Hindlimb muscle (tissue), 1 donor: Measurements from ENCODE around the gene ATOH1. TPM values are rescaled to one million over a fixed set of nuclear protein-coding genes. Genes with fewer than 3 reads are reported as not detected.

Experiments used
- DNase-seq: peaks from one replicate; pipeline ENCODE4 v3.0.0-alpha.2; 2013
- polyA plus RNA-seq: library from polyadenylated mRNA; unstranded; fragments of 120-200 nt; gene quantifications from one replicate; pipeline ENCODE4 v1.2.1, GENCODE V29; 2013; ENCODE audit not compliant: insufficient read length

The ATOH1 gene, protein sequence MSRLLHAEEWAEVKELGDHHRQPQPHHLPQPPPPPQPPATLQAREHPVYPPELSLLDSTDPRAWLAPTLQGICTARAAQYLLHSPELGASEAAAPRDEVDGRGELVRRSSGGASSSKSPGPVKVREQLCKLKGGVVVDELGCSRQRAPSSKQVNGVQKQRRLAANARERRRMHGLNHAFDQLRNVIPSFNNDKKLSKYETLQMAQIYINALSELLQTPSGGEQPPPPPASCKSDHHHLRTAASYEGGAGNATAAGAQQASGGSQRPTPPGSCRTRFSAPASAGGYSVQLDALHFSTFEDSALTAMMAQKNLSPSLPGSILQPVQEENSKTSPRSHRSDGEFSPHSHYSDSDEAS
- polyA plus RNA-seq = not detected

DNA sequence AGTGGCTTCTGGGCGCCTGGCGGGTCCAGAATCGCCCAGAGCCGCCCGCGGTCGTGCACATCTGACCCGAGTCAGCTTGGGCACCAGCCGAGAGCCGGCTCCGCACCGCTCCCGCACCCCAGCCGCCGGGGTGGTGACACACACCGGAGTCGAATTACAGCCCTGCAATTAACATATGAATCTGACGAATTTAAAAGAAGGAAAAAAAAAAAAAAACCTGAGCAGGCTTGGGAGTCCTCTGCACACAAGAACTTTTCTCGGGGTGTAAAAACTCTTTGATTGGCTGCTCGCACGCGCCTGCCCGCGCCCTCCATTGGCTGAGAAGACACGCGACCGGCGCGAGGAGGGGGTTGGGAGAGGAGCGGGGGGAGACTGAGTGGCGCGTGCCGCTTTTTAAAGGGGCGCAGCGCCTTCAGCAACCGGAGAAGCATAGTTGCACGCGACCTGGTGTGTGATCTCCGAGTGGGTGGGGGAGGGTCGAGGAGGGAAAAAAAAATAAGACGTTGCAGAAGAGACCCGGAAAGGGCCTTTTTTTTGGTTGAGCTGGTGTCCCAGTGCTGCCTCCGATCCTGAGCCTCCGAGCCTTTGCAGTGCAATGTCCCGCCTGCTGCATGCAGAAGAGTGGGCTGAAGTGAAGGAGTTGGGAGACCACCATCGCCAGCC lies at the start of gene ATOH1:
Gene ATOH1 (plus strand): TSS at position 422 of the 663 bp plus-strand sequence. CDS start 174 bp downstream, at position 596.
- DNase-seq = no peak

DNA sequence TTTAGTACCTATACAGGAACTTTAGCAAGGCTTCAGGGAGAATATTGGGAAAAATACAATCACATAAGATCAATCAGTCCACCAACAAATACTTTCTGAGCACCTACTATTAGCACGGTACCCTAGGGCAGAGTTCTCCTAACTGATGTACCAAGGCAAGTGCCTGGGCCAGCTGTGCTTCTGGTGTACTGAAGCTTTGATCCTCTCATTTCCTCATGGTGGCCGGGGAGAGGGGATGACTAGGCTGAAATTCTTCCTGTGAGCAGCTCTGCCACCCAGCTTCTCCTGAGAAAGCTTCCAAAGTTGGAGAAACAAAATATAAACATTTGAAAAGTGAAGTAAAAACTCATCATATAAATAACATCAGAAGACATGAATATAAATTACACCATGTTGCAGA lies 49.3 kb upstream of the ATOH1 start:
- DNase-seq = no peak

DNA sequence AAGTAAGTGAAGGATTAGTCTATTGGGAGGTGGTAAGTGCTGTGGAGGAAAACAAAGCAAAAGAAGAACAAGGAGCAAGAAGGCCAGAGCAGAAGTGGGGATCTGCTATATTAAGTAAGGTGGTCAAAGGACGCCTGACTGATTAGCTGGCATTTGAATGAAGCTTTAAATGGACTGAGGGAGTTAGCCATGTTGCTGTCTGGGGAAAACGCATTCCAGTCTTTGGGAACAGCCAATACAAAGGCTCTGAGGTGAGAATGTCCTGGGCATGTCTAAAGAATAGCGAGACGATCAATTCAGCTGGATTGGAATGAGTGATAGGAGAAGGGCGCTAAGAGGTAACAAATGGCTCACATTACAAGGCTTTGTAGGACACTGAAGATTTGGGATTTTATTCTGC lies 48.5 kb upstream of the ATOH1 start:
- no peak for DNase-seq

DNA sequence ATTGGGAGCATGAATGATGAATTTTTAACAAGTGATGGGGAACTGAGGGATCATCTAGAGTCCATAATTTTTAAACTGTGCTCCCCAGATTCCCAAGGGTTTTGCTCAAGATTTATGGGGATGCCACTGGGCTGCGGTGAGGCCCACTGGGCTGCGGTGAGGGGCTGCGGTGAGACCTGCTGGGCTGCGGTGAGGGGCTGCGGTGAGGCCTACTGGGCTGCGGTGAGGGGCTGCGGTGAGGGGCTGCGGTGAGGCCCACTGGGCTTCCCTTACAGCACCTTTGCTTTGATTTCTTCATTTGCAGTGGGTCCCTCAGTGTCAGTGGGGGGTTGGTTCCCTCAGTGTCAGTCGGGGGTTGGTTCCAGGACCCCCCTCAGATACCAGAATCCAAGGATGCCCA lies 47.4 kb upstream of the ATOH1 start:
- no peak for DNase-seq

DNA sequence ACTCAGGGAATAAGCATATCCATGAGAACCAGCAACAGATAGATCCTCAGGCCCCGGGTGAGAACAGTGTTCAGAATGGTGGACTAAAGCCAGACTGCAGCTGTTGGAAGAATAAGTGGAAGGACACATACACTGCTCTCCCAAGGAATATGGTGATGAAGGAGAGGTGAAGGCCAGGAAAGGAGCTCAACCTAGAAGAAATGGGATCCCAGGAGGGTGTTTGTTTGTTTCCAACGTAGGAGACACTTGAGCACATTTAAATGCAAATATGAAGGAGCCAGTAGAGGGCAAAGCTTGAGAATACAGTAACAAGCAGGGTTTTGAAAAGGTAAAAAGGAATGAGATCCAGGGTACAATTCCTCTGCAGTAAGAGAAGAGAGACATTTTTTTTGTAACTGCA lies 42.4 kb upstream of the ATOH1 start:
- no peak for DNase-seq

DNA sequence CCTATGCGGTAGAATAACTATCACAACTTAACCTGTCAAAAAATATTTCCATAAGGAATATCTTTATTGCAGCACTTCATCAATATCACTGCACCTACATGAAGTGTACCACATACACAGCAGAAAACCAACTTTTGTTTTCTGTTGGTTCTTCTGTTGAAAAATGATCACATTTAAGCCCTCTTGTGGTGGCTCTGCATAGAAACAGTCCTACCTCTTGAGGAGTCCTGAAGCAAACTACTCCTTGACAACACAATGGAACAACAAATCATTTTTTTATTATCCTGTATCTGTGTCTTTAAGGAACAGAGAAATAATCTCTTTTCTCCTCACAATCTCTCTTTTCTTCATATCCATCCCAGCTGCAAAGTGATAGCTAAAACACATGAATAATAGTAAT lies 39.8 kb upstream of the ATOH1 start:
- no peak for DNase-seq

DNA sequence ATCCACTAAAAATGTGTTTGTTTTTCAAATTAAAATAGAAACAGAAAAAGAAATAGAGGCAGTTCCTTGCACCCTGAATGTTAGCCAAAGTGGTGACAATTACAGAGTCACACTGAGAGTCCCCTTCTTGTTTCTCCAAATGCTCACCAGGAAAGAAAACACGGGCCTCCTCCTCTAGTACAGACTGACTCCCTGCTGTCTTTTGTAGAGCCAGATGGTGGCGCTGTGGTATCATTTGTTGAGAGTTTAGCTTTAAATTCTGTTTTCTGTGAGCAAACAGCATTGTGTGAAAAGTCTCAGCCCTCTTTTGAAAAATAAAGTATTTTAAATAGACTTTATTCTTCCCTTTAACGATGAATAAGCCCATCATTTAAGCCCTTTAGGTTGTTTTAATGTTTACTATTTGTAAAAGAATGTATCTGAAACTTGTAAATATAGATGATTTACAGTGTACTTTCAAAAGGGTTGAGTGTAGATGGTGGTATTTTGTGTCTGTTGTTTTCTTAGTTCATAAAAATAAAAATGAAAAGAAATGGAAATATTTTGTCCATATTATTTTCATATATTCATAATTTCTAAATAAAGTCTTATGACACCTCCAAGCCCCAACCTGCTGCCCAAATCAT lies 36.9 kb upstream of the ATOH1 start:
- DNase-seq = peak; percentile 48

DNA sequence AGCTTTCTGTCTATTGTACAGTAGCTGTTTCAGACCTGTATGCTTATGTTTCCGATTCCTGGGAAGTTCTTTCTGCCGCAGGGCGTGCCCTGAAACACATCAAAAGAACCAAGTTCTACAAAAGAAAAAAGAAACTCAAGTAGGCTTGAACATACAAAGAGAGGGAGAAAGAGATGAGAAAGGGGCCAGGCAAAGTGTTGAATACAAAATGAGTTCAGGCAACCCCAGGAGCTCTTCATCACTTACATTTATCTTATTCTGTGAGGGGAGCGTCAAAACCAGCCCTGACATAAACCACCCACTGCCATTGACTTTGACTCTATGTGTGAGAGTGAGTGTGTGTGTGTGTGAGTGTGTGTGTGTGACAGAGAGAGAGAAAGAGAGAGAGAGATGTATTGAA lies 26.5 kb upstream of the ATOH1 start:
- no peak for DNase-seq

DNA sequence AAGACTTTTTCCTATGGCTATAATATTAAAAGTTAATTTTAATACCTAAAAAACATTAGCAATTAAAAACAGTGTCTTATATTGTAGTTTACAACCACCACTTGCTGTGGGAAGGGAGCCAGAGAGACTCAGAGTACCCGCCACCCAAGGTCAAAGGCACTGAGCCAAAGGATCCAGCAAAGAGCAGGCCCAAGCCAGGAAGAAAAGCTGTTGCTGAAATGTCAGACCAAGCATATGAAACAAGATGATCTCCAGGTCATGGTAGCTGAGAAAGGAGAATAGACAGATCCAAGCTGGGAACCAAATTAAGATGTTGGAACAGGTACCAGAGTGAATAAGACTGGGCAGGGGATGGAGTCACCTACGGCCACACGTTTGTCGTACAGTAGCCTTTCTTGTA lies 18.8 kb upstream of the ATOH1 start:
- DNase-seq = no peak

DNA sequence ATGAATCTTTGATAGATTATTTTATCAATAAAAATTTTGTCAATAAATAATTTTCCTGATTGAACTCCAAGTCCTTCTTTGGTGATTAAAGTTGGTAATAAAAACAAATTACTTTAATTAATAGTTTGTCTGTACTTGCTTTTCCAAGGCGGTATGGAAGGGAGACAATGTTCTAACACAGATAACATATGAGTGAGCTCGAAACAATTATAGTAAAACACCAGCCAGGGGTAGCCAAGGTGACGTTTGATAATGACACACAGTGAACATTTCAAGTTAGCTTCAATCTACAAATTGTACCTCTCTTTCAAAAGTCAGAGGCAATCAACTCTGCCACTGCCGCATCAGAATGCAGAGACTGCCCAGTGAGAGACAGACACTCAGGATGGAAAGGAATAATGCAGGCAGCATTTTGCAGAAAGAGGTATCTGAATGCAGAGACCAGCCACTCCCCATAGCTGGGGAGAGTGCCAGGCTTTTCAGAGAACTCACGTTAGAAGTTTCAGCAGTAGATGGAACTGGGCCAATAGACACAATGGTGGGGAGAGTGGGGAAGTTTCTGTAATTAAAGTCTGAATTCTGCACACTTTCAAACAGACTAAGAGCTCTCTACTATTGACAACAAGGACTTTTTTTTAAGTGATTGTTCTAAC lies 18.1 kb upstream of the ATOH1 start:
- DNase-seq = no peak

DNA sequence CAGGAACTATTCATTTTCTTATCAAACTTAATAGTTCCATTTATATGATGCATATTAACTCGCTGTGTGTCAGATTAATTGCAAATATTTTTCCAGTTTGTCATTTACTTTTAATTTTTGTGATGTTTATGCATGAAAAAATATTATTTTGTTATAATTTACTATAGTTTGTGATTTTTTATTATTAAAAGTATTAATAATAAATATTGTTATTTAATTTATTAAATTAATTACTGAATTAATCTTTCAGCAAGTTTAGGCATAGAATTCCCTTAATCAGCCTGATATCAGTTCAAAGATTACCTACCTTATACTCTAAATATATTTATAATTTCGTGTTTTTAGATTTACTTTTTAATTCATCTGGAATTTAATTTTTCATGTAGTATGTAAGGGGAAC lies 15.5 kb upstream of the ATOH1 start:
- no peak for DNase-seq

DNA sequence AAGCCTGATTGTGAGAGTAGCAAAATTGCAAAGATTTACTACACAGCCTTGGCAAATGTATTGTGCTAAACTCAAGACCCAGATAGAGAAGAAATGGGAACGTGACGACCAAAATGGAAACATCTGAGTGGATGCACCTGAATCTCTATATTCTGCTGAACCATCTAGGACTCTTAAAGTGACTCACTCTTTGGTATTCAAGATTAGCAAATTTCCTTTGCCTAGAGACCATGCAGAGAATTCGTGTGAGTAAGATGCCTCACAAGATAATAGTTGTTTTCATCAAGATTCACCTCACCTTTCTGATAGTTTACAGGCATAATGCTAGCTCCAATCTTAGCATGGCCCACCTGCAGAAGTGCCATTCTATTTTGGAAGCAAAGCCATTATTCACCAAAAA lies 14.4 kb upstream of the ATOH1 start:
- no peak for DNase-seq

DNA sequence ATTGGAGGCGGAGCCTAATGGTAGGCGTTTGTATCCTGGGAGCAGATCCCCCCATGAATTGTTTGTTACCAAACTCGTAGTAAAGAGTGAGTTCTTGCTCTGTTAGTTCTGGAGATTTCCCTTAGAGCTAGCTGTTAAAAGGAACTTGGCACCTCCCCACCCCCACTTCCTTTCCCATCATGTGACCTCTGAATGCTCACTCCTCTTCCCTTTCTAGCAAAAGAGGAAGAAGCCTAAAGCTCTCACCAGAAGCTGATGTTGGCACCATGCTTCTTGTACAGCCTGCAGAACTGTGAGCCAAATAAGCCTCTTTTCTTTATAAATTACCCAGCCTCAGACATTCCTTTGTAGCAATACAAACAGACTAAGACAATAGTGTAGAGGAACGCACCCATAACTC lies 13.8 kb upstream of the ATOH1 start:
- no peak for DNase-seq

DNA sequence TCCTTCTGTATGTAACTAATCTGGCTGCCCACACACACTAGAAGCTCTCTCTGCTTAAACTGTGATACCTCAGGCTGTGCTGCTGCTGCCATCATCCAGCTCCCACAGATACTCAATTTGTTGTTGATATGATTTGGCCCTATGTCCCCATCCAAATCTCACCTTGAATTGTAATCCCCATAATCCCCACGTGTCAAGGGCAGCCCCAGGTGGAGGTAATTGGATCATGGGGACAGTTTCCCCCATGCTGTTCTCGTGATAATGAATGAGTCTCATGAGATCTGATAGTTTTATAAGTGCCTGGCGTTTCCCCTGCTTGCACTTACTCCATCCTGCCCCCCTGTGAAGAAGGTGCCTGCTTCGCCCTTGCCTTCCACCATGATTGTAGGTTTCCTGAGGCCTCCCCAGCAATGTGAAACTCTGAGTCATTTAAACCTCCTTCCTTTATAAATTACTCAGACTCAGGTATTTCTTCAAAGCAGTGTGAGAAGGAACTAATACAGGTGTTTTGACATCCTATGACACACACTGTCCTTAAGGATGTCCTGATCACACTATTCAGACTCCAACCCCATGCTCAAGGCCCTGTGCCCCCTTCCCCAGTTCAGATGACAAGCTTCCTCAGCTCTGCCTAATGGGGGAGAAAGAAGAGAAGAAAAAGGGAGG lies 2.9 kb upstream of the ATOH1 start:
- DNase-seq = no peak

DNA sequence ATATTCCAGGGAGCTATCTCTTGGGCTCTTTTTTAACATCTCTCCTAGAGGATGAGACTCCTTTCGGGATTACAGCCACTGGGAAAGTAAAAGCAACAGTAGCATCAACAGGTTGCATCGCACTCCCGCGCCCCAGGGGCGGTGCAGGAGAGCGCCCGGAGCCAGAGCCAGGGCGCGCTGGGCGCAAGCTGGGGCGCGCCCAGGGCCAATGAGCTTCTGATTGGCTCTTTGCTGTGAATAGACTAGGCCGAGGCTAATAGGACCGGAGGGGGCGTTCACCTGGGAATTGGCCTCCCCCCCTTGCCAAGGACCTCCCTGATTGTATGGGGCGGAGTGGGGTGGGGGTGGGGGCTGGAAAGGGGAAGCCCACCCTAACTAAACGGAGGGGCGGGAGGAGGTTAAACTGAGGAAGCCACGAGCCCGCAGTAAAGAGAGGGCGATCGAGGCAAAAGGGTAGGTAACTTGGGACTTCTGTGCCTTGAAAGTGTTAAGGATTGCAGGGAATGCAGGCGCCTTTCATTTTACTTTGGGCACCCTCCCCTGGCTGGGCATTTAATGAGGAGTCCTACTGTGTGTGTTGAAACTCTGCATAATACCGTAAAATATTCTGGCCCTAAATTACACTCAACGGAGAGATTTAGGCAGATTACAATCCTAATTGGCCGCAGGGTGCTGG lies 1.1 kb upstream of the ATOH1 start:
- DNase-seq = no peak

DNA sequence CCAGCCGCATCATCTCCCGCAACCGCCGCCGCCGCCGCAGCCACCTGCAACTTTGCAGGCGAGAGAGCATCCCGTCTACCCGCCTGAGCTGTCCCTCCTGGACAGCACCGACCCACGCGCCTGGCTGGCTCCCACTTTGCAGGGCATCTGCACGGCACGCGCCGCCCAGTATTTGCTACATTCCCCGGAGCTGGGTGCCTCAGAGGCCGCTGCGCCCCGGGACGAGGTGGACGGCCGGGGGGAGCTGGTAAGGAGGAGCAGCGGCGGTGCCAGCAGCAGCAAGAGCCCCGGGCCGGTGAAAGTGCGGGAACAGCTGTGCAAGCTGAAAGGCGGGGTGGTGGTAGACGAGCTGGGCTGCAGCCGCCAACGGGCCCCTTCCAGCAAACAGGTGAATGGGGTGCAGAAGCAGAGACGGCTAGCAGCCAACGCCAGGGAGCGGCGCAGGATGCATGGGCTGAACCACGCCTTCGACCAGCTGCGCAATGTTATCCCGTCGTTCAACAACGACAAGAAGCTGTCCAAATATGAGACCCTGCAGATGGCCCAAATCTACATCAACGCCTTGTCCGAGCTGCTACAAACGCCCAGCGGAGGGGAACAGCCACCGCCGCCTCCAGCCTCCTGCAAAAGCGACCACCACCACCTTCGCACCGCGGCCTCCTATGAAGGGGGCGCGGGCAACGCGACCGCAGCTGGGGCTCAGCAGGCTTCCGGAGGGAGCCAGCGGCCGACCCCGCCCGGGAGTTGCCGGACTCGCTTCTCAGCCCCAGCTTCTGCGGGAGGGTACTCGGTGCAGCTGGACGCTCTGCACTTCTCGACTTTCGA lies 654 bp downstream of the ATOH1 start:
- DNase-seq = no peak

DNA sequence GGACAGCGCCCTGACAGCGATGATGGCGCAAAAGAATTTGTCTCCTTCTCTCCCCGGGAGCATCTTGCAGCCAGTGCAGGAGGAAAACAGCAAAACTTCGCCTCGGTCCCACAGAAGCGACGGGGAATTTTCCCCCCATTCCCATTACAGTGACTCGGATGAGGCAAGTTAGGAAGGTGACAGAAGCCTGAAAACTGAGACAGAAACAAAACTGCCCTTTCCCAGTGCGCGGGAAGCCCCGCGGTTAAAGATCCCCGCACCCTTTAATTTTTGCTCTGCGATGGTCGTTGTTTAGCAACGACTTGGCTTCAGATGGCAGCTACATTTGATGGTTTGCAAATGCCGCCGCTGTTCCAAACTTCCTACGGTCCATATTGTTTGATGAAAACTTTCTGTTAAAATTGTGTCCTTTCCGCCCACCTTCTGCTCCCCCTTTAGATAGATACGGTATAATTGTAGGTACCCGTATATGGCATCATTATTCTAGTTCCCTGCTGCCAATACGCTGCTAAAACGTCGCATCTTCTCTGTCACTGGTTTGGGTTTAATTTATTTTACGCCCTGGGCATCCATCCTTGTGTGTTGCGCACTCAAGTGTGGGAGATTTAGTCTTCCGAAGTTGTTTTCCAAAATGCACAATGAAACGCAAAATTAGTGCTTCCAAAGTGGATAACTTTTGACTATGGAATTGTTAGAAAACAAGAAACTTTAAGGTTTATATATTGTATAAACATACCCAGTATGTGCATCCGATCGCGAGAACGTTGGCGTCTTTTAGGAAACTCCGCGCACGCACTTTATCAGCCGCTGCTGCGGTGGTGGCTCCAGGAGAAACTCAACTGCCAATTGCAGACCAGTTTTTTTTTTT lies 1.5 kb downstream of the ATOH1 start:
- DNase-seq = no peak

DNA sequence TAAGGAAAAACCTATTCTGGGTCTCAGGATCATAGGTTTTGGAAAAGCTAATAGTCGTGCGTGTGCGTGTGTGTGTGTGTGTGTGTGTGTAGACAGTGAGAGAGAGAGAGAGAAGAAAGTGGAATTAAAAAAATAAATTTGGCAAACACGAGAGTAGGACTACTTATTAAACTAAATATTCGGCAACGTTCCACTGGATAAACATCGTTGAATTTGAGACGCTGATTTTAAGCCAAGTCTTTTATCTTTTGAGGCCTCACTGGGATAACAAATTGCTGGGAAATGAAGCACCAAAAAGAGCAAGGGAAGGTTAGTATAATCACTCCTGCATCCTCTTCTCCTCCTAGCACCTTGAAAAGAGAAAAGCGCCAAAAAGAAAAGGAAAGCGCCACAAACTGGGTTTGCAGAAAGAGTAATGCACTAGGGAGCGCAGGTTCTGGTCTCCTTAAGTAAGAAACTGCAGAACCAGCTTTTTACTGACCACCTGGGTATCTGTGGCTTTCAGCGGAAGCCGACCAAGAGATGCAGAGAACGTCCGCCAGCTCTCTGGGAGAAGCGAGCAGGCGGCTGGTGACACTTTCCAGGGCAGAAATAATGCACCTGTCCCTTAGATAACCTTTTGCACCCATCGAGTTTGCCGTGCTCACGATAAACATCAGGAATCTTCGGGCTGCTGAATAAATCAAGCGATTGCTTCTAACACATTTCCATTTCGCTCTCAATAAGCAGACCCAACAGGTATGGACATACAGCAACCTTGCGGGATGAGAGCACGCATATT lies 3.4 kb downstream of the ATOH1 start:
- DNase-seq = no peak
